HG02642 (cell line): ENCODE data around the gene RABL6.
"Not testable (repeated sequence)": the region's sequence is repeated elsewhere in the genome, so short reads cannot be mapped to it uniquely, and the experiment has no call there.

Source experiments
- ATAC-seq: cut with Tn5 transposase; IDR thresholded peaks from one replicate; pipeline ENCODE4 v1.9.1; 2021; ENCODE audit warnings: mild to moderate bottlenecking; ENCODE audit not compliant: unreplicated experiment, poor library complexity

RABL6 gene

GRCh38 chr9:136807281-136808074 is at the start of gene RABL6:
Gene RABL6 (plus strand): TSS chr9:136807948. CDS start chr9:136808197, 249 bp downstream.
- peak; percentile 84 for ATAC-seq

- no peak for ATAC-seq
Measured at GRCh38 chr9:136759001-136759400, 48.7 kb upstream of the RABL6 start.

- no peak for ATAC-seq
Measured at GRCh38 chr9:136759436-136760325, 48.1 kb upstream of the RABL6 start.

GRCh38 chr9:136760424-136760823 is 47.3 kb upstream of the RABL6 start:
- ATAC-seq: no peak

GRCh38 chr9:136760834-136761544 is 46.8 kb upstream of the RABL6 start:
- not testable (repeated sequence) for ATAC-seq

GRCh38 chr9:136761545-136761981 is 46.2 kb upstream of the RABL6 start:
- ATAC-seq: no peak

- ATAC-seq: no peak
Measured at GRCh38 chr9:136762221-136762691, 45.5 kb upstream of the RABL6 start.

GRCh38 chr9:136762915-136763648 is 44.7 kb upstream of the RABL6 start:
- ATAC-seq: no peak

- no peak for ATAC-seq
Measured at GRCh38 chr9:136763649-136764035, 44.1 kb upstream of the RABL6 start.

GRCh38 chr9:136764301-136764891 is 43.4 kb upstream of the RABL6 start, which contains the start of gene LCN15:
Gene LCN15 (minus strand): TSS chr9:136764518. CDS start chr9:136764488, 30 bp downstream.
- no peak for ATAC-seq

- ATAC-seq: no peak
Measured at GRCh38 chr9:136765041-136765440, 42.7 kb upstream of the RABL6 start.

- ATAC-seq: not testable (repeated sequence)
Measured at GRCh38 chr9:136765745-136766409, 41.9 kb upstream of the RABL6 start.

- not testable (repeated sequence) for ATAC-seq
Measured at GRCh38 chr9:136766410-136767120, 41.2 kb upstream of the RABL6 start.

- no peak for ATAC-seq
Measured at GRCh38 chr9:136769710-136770191, 38.0 kb upstream of the RABL6 start.

- no peak for ATAC-seq
Measured at GRCh38 chr9:136771907-136772415, 35.8 kb upstream of the RABL6 start.

GRCh38 chr9:136773386-136774044 is 34.2 kb upstream of the RABL6 start:
- no peak for ATAC-seq

- no peak for ATAC-seq
Measured at GRCh38 chr9:136774416-136775045, 33.2 kb upstream of the RABL6 start.
